HG03159 (cell line): ENCODE results near the gene SLC25A25.
"Not testable (repeated sequence)": the region's sequence is repeated elsewhere in the genome, so short reads cannot be mapped to it uniquely, and the experiment has no call there.

Source experiments
- ATAC-seq: cut with Tn5 transposase; IDR thresholded peaks from one replicate; pipeline ENCODE4 v1.9.1; 2021; ENCODE audit warnings: mild to moderate bottlenecking, moderate library complexity; ENCODE audit not compliant: unreplicated experiment

SLC25A25 gene

GRCh38 chr9:128067645-128068385 is at the start of gene SLC25A25:
Gene SLC25A25 (plus strand): TSS chr9:128068232. CDS start chr9:128068320, 88 bp downstream.
- peak; percentile 74 for ATAC-seq

GRCh38 chr9:128020692-128021091 is 47.3 kb upstream of the SLC25A25 start:
- no peak for ATAC-seq

- no peak for ATAC-seq
These were observed 46.9 kb upstream of the SLC25A25 start for GRCh38 chr9:128021098-128021497.

GRCh38 chr9:128022886-128023285 is 45.1 kb upstream of the SLC25A25 start:
- no peak for ATAC-seq

- not testable (repeated sequence) for ATAC-seq
These were observed 44.4 kb upstream of the SLC25A25 start for GRCh38 chr9:128023671-128024070.

GRCh38 chr9:128024761-128025308 is 43.2 kb upstream of the SLC25A25 start:
- ATAC-seq: no peak

GRCh38 chr9:128025736-128026135 is 42.3 kb upstream of the SLC25A25 start:
- no peak for ATAC-seq

GRCh38 chr9:128026255-128026772 is 41.7 kb upstream of the SLC25A25 start:
- ATAC-seq: peak; percentile 53

- no peak for ATAC-seq
These were observed 41.1 kb upstream of the SLC25A25 start for GRCh38 chr9:128026773-128027541.

- ATAC-seq: no peak
These were observed 40.3 kb upstream of the SLC25A25 start for GRCh38 chr9:128027705-128028104.

GRCh38 chr9:128033609-128034008 is 34.4 kb upstream of the SLC25A25 start:
- no peak for ATAC-seq

- ATAC-seq: no peak
These were observed 33.0 kb upstream of the SLC25A25 start for GRCh38 chr9:128034821-128035652.

GRCh38 chr9:128036522-128036921 is 31.5 kb upstream of the SLC25A25 start:
- not testable (repeated sequence) for ATAC-seq

GRCh38 chr9:128040783-128041182 is 27.2 kb upstream of the SLC25A25 start:
- not testable (repeated sequence) for ATAC-seq

GRCh38 chr9:128042043-128042442 is 26.0 kb upstream of the SLC25A25 start:
- ATAC-seq: no peak

- ATAC-seq: no peak
These were observed 24.6 kb upstream of the SLC25A25 start for GRCh38 chr9:128043467-128043868.

GRCh38 chr9:128045409-128045808 is 22.6 kb upstream of the SLC25A25 start:
- ATAC-seq: not testable (repeated sequence)

- no peak for ATAC-seq
These were observed 22.2 kb upstream of the SLC25A25 start for GRCh38 chr9:128045831-128046230.

- no peak for ATAC-seq
These were observed 20.8 kb upstream of the SLC25A25 start for GRCh38 chr9:128047231-128047630.

GRCh38 chr9:128048663-128049062 is 19.4 kb upstream of the SLC25A25 start:
- ATAC-seq: no peak

- no peak for ATAC-seq
These were observed 18.2 kb upstream of the SLC25A25 start for GRCh38 chr9:128049843-128050242.
